Measurements from ENCODE around the gene NR6A1.

DNA sequence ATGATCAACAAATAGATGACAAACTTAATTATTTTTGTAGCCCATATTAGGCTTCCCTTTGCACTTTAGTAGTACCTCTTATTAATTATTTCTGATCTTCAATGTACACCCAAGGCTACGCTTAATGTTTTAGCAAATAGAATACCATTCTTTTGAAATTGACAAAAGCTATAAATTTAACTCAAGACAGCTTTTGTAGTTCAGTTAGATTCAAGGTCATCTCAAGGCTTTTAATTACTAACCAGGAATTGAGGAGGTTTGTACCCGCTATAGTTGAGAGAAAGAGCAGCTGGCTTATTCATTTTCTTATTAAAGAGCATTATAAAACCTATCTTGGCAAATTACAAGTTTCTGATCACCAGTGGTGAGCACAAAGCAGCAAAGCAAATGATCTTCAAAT lies 15.1 kb downstream of the NR6A1 start:
- TF ChIP-seq, protein P1, sequence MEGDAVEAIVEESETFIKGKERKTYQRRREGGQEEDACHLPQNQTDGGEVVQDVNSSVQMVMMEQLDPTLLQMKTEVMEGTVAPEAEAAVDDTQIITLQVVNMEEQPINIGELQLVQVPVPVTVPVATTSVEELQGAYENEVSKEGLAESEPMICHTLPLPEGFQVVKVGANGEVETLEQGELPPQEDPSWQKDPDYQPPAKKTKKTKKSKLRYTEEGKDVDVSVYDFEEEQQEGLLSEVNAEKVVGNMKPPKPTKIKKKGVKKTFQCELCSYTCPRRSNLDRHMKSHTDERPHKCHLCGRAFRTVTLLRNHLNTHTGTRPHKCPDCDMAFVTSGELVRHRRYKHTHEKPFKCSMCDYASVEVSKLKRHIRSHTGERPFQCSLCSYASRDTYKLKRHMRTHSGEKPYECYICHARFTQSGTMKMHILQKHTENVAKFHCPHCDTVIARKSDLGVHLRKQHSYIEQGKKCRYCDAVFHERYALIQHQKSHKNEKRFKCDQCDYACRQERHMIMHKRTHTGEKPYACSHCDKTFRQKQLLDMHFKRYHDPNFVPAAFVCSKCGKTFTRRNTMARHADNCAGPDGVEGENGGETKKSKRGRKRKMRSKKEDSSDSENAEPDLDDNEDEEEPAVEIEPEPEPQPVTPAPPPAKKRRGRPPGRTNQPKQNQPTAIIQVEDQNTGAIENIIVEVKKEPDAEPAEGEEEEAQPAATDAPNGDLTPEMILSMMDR (IDR thresholded peaks at IDR 0.05): no peak
- TF ChIP-seq POLR2A (IDR thresholded peaks at IDR 0.05) (no peak), POLR2AphosphoS5 (IDR thresholded peaks at IDR 0.05; ENCODE audit: insufficient read depth in 1 of 2, low read depth in 1 of 2) (no peak)
